Measurements from ENCODE around the gene OR56A5.

The OR56A5 gene

DNA sequence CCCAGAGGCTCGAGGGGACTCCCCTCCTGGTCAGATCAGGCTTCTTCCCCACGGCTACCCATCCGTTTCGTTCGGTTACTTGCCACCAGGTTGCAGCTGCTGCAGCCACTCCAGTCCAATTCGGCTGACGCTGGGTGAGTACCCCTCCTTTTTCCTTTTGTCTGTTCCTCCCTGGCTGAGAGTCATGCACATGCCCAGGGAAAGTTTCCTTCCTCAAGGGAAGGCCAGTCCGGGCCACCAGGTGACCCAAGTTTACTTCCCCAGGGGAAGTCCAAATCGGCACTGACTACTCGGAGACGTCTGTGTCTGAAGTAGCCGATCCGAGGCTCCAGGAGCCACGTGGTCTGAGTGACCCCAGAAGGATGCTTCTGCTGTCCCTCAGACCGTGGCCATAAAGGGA, 39.5 kb downstream of the OR56A5 start:
- no peak for ATAC-seq
- TF ChIP-seq PPARA (CRISPR knock-in tag; IDR thresholded peaks at IDR 0.05; ENCODE audit: borderline replicate concordance) (no peak), SNAI2 (CRISPR knock-in tag; IDR thresholded peaks at IDR 0.05) (no peak), ARNTL (CRISPR knock-in tag; IDR thresholded peaks at IDR 0.05; ENCODE audit: borderline replicate concordance, low read depth) (no peak), ISL1 (CRISPR knock-in tag; IDR thresholded peaks at IDR 0.05) (no peak), POU6F1 (CRISPR knock-in tag; IDR thresholded peaks at IDR 0.05; ENCODE audit: borderline replicate concordance, low read depth) (no peak)
- TF ChIP-seq, protein P1, sequence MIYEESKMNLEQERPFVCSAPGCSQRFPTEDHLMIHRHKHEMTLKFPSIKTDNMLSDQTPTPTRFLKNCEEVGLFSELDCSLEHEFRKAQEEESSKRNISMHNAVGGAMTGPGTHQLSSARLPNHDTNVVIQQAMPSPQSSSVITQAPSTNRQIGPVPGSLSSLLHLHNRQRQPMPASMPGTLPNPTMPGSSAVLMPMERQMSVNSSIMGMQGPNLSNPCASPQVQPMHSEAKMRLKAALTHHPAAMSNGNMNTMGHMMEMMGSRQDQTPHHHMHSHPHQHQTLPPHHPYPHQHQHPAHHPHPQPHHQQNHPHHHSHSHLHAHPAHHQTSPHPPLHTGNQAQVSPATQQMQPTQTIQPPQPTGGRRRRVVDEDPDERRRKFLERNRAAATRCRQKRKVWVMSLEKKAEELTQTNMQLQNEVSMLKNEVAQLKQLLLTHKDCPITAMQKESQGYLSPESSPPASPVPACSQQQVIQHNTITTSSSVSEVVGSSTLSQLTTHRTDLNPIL (CRISPR knock-in tag; IDR thresholded peaks at IDR 0.05; ENCODE audit: low read depth) = no peak

DNA sequence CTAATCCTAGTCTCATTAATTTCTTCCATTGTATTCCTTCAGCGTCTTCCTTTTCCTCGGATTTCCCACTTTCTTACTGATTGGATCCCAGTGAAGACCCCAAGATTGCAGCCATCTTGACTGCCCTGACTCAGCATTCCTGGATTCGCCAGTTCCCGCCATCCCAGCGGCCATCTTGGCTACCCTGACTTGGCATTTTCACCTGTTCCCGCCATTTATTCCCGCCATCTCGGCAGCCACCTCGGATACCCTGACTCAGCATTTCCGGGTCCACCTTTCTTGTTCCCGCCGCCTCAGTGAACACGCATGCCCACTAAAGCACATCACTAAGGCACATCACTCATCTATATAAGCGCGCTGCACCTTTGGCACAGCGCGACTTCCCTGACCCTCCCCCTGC, 40.0 kb downstream of the OR56A5 start:
- no peak for ATAC-seq
- TF ChIP-seq TOX (CRISPR knock-in tag; IDR thresholded peaks at IDR 0.05; ENCODE audit: borderline replicate concordance) = no peak
- no peak for TF ChIP-seq ISL1 (CRISPR knock-in tag; IDR thresholded peaks at IDR 0.05)
- TF ChIP-seq PATZ1 (CRISPR knock-in tag; IDR thresholded peaks at IDR 0.05; ENCODE audit: borderline replicate concordance) = no peak
- TF ChIP-seq ESRRG (CRISPR knock-in tag; IDR thresholded peaks at IDR 0.05) = no peak
- no peak for TF ChIP-seq ZFP30 (CRISPR knock-in tag; IDR thresholded peaks at IDR 0.05)
- no peak for TF ChIP-seq BACH2 (CRISPR knock-in tag; IDR thresholded peaks at IDR 0.05; ENCODE audit: borderline replicate concordance)
- no peak for TF ChIP-seq GLIS3 (CRISPR knock-in tag; IDR thresholded peaks at IDR 0.05)
- TF ChIP-seq ZNF565 (CRISPR knock-in tag; conservative IDR thresholded peaks at IDR 0.05; ENCODE audit: low read depth) = no peak
- no peak for TF ChIP-seq SNAI2 (CRISPR knock-in tag; IDR thresholded peaks at IDR 0.05)
- no peak for TF ChIP-seq ZC3H10 (CRISPR knock-in tag; IDR thresholded peaks at IDR 0.05)
- TF ChIP-seq ZNF70 (CRISPR knock-in tag; IDR thresholded peaks at IDR 0.05) = no peak
- TF ChIP-seq PPARA (CRISPR knock-in tag; IDR thresholded peaks at IDR 0.05; ENCODE audit: borderline replicate concordance) = no peak
- TF ChIP-seq, protein P2, sequence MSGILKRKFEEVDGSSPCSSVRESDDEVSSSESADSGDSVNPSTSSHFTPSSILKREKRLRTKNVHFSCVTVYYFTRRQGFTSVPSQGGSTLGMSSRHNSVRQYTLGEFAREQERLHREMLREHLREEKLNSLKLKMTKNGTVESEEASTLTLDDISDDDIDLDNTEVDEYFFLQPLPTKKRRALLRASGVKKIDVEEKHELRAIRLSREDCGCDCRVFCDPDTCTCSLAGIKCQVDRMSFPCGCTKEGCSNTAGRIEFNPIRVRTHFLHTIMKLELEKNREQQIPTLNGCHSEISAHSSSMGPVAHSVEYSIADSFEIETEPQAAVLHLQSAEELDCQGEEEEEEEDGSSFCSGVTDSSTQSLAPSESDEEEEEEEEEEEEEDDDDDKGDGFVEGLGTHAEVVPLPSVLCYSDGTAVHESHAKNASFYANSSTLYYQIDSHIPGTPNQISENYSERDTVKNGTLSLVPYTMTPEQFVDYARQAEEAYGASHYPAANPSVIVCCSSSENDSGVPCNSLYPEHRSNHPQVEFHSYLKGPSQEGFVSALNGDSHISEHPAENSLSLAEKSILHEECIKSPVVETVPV (CRISPR knock-in tag; IDR thresholded peaks at IDR 0.05) = no peak
- no peak for TF ChIP-seq POU6F1 (CRISPR knock-in tag; IDR thresholded peaks at IDR 0.05; ENCODE audit: borderline replicate concordance, low read depth)
- TF ChIP-seq CSDC2 (CRISPR knock-in tag; IDR thresholded peaks at IDR 0.05) = no peak
- no peak for TF ChIP-seq TCF4 (CRISPR knock-in tag; IDR thresholded peaks at IDR 0.05; ENCODE audit: borderline replicate concordance)
- TF ChIP-seq ARNTL (CRISPR knock-in tag; IDR thresholded peaks at IDR 0.05; ENCODE audit: borderline replicate concordance, low read depth) = no peak
- no peak for TF ChIP-seq TSHZ2 (CRISPR knock-in tag; IDR thresholded peaks at IDR 0.05)
- no peak for TF ChIP-seq RARB (CRISPR knock-in tag; IDR thresholded peaks at IDR 0.05)

Measured in SK-N-SH treated with all-trans-retinoic acid at 6 μM for 48 hours (cell line).